22Rv1 (cell line): ENCODE data around the gene PCA3.

ENCODE experiments used
- CTCF ChIP-seq: fragments of 450-650 bp; IDR thresholded peaks from 2 replicates; pipeline ENCODE4 v1.5.1; 2017; ENCODE audit warnings: mild to moderate bottlenecking
- ZFX ChIP-seq: fragments of 450-650 bp; IDR thresholded peaks from 2 replicates; pipeline ENCODE4 v1.6.1; 2017; ENCODE audit warnings: antibody characterized with exemption, borderline replicate concordance

DNA sequence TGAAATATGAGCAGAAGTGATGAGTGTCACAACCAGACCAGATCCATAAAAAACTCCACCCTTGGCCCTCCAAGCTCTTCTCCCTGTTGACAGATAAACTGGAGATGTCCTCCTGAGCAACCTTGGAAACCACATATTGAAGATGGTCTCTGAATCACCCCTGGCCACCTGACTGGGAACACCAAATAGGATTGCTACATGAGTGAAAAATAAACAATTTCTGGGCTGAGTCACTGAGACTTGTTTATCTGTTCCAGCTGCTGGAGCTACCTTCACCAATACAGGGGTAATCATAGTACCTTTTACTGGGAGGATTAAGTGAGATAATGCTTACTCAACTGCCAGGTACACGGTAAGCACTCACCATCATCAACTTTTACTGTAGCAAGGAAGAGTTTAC is 53.3 kb downstream of the PCA3 start:
- TF ChIP-seq CTCF (no peak), ZFX (no peak)
